Measurements from ENCODE around the gene SKP1. TPM values are rescaled to one million over a fixed set of nuclear protein-coding genes. Genes with fewer than 3 reads are reported as not detected.

The SKP1 gene
- total RNA-seq, 1 experiment from 2014 or later: 348 TPM

DNA sequence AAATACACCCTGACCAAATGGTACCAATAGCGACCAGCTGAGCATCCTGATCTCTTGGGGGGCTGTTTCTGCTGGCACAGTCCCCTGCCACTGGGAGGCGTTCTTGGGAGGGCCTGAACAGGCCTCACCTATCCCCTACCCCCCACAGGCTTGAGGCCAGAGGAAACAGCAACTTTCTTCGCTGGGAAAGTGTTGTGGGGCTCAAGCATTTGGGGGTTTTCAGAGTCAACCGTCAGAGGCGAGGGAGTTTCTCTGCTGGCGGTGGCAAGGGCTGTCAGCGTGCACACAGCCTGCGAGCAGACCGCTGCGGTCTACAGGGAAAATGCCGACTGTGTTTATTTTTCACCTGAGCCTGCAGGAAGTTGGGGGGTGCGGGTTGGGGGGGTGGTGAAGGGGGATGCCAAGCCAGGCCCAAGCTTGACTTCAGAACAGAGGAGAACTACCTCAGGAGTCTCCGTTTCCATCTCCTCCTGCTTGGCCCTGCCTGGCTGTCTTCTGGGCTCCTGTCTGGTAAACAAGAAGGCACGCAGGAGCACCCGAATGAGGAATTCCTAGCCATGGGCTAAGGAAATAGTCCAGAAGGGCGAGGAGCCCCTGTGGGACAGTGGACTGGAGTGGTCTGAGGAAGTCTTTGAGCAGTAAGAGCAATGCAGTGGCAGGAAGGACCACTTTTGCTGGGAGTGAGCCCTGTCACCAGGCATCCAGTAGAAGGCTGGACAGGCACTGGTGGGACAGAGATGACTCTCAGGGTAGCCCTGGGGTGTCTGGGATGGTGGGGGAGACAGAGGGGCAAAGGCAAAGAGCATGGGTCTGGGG lies 44.2 kb downstream of the SKP1 start:
- Histone ChIP-seq H4K91ac (ENCODE audit: insufficient read length, low read depth, low read length) (no peak overlapping the region), H3K79me1 (ENCODE audit: insufficient read depth, low read depth, low read length, poor library complexity, severe bottlenecking) (no peaks in the 10 kb centered on the region), H3K27me3 (ENCODE audit: insufficient read depth, low read length) (no peaks in the 10 kb centered on the region), H2BK120ac (ENCODE audit: low read depth, low read length, poor library complexity, severe bottlenecking) (no peak overlapping the region), H3K27ac (ENCODE audit: insufficient read length, low read depth, low read length) (no peak overlapping the region), H4K20me1 (ENCODE audit: control insufficient read depth, insufficient read depth, insufficient read length) (peaks cover 3% of the 10 kb centered on the region), H2AK5ac (ENCODE audit: insufficient read length, low read length) (no peak overlapping the region), H3K79me2 (ENCODE audit: insufficient read depth, low read length) (no peaks in the 10 kb centered on the region; the same call in 1 of the 2 replicates), H3K14ac (ENCODE audit: insufficient read depth, low read length) (no peak overlapping the region), H4K5ac (ENCODE audit: insufficient read length, low read depth, low read length) (no peak overlapping the region), H2AFZ (ENCODE audit: low read length) (no peak overlapping the region), H4K8ac (replicated peaks; ENCODE audit: insufficient read length, low read depth, low read length) (no peak overlapping the region), H3K23me2 (ENCODE audit: insufficient read length, low read depth, low read length, poor library complexity, severe bottlenecking) (no peaks in the 10 kb centered on the region), H3K23ac (ENCODE audit: insufficient read length, low read depth, low read length) (no peak overlapping the region), H3K56ac (ENCODE audit: insufficient read length, low read depth, low read length) (no peak overlapping the region), H2BK5ac (ENCODE audit: insufficient read length, low read length) (no peak overlapping the region), H3K4ac (ENCODE audit: low read depth, low read length) (no peak overlapping the region), H2BK20ac (ENCODE audit: low read depth, low read length, poor library complexity, severe bottlenecking) (no peak overlapping the region), H3K4me1 (ENCODE audit: insufficient read depth, low read length) (no peaks in the 10 kb centered on the region), H2BK12ac (ENCODE audit: insufficient read length, low read depth, low read length) (no peak overlapping the region), H2BK15ac (ENCODE audit: low read depth, low read length) (no peak overlapping the region), H3K18ac (ENCODE audit: insufficient read length, low read depth, low read length) (no peak overlapping the region), H3T11ph (ENCODE audit: low read length) (no peak overlapping the region), H3K9me3 (ENCODE audit: control insufficient read depth, low read depth, low read length) (no peaks in the 10 kb centered on the region), H3K4me2 (ENCODE audit: insufficient read depth, insufficient read length, low read length) (no peak overlapping the region), H3K9ac (ENCODE audit: extremely low read depth, insufficient read length, low read length) (no peak overlapping the region)
- no peak overlapping the region for H3K4me3 Mint-ChIP-seq
- no peaks in the 10 kb centered on the region for H3K27me3 Mint-ChIP-seq (ENCODE audit: low read depth)
- peaks cover 3 to 13% of the 10 kb centered on the region in 2 experiments for H3K4me1 Mint-ChIP-seq
- H3K9me3 Mint-ChIP-seq: no peaks in the 10 kb centered on the region
- peaks cover 5 to 12% (median 7%) of the 10 kb centered on the region in 3 experiments; a peak in 6 of 7 replicates for H3K36me3 Mint-ChIP-seq (ENCODE audit: insufficient read depth in 1 of 3, low read depth in 3 of 3)
- no CpG with 5 or more reads among the region's 16 CpGs for WGBS (ENCODE audit: extremely low coverage, insufficient read length, low lambda C conversion rate)
- peak; percentile 54 for DNase-seq
- H3K27ac Mint-ChIP-seq: peak overlapping the region in 1 of 3 experiments; percentile 69; a peak in 2 of 7 replicates
- TF ChIP-seq, protein P1, sequence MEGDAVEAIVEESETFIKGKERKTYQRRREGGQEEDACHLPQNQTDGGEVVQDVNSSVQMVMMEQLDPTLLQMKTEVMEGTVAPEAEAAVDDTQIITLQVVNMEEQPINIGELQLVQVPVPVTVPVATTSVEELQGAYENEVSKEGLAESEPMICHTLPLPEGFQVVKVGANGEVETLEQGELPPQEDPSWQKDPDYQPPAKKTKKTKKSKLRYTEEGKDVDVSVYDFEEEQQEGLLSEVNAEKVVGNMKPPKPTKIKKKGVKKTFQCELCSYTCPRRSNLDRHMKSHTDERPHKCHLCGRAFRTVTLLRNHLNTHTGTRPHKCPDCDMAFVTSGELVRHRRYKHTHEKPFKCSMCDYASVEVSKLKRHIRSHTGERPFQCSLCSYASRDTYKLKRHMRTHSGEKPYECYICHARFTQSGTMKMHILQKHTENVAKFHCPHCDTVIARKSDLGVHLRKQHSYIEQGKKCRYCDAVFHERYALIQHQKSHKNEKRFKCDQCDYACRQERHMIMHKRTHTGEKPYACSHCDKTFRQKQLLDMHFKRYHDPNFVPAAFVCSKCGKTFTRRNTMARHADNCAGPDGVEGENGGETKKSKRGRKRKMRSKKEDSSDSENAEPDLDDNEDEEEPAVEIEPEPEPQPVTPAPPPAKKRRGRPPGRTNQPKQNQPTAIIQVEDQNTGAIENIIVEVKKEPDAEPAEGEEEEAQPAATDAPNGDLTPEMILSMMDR (conservative IDR thresholded peaks at IDR 0.05): peak; percentile 52
